Germinal center (tissue), 1 donor: ENCODE results near the gene TTC21A.

Experiments
- DNase-seq: peaks from one replicate; pipeline ENCODE4 v3.0.0; 2012; ENCODE audit warnings: mixed read lengths, low spot score

The TTC21A gene

GRCh38 chr3:39099738-39100499 is 7.6 kb upstream of the TTC21A start:
- DNase-seq: no peak

- no peak for DNase-seq
These were observed 7.0 kb upstream of the TTC21A start for GRCh38 chr3:39100500-39100886.

- DNase-seq: peak; percentile 79
These were observed 6.3 kb upstream of the TTC21A start for GRCh38 chr3:39101022-39101689.

GRCh38 chr3:39102504-39103323 is 4.8 kb upstream of the TTC21A start:
- no peak for DNase-seq

- no peak for DNase-seq
These were observed 4.2 kb upstream of the TTC21A start for GRCh38 chr3:39103324-39103693.

GRCh38 chr3:39103791-39104552 is 3.5 kb upstream of the TTC21A start:
- no peak for DNase-seq

GRCh38 chr3:39104961-39105686 is 2.4 kb upstream of the TTC21A start:
- DNase-seq: no peak

GRCh38 chr3:39105687-39106063 is 1.8 kb upstream of the TTC21A start:
- no peak for DNase-seq

- DNase-seq: no peak
These were observed 1.1 kb upstream of the TTC21A start for GRCh38 chr3:39106281-39106811.

GRCh38 chr3:39106851-39107387 is 561 bp upstream of the TTC21A start:
- peak; percentile 33 for DNase-seq

GRCh38 chr3:39108200-39108710 is 775 bp downstream of the TTC21A start:
- DNase-seq: peak; percentile 72

- DNase-seq: no peak
These were observed 1.6 kb downstream of the TTC21A start for GRCh38 chr3:39109086-39109485.

GRCh38 chr3:39110041-39110639 is 2.7 kb downstream of the TTC21A start:
- no peak for DNase-seq

GRCh38 chr3:39112113-39112512 is 4.6 kb downstream of the TTC21A start:
- no peak for DNase-seq

- no peak for DNase-seq
These were observed 5.1 kb downstream of the TTC21A start for GRCh38 chr3:39112535-39112934.

GRCh38 chr3:39113291-39113690 is 5.8 kb downstream of the TTC21A start:
- DNase-seq: no peak

- no peak for DNase-seq
These were observed 7.0 kb downstream of the TTC21A start for GRCh38 chr3:39114456-39114855.

- DNase-seq: no peak
These were observed 8.4 kb downstream of the TTC21A start for GRCh38 chr3:39115870-39116269.

GRCh38 chr3:39118079-39118478 is 10.6 kb downstream of the TTC21A start:
- no peak for DNase-seq

- no peak for DNase-seq
These were observed 11.6 kb downstream of the TTC21A start for GRCh38 chr3:39118931-39119660.
